NCI-H2081 (cell line): ENCODE results near the gene IQGAP3.

Experiments used
- DNase-seq, 2 experiments: peaks; one replicate each; lab custom pipeline; 2025; lab: John Stamatoyannopoulos, UW

The IQGAP3 gene

DNA sequence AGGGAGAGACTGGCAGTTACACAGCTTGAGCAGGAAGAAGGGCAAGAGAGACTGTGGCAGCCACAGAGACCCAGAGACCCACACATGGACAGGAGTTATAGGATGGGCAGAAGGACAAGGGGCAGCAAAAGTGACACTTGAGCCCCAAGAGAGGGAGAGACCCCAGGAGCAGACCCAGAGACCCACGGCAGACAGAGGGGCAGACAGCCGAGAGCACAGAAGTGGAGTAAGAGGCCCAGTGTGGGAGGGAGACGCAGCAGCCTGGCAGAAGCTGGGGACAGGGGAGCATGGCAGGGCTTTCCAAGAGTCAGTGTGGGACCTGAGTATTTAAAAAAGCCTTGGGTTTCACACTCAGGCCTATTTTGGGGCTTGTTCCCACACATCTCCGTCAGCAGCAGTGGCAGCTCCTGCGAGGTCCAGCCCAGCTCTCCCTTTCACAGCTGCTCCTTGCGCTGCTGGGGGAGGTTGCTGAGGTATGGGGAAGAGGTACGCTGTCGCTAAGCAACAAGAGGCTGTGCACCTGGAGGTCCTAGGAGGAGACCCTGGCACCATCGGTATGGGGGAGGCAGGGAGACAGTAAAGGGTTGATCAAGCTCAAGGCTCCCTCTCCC, 62.8 kb downstream of the IQGAP3 start:
- no peak for DNase-seq

DNA sequence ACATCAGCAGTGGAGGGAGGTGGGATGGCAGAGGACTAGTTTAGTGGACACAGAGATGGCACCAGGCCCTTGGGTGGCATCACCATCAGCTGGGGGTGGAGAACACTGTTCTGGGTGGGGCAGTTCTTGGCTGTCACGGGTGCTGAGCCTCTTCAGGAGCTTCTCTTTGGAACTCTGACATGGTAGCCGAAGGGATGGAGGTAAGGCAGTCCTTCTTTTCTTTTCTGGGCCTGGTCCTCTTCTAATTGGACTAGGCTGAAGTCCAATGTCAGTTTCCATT, 63.5 kb downstream of the IQGAP3 start:
- DNase-seq, result no peak

DNA sequence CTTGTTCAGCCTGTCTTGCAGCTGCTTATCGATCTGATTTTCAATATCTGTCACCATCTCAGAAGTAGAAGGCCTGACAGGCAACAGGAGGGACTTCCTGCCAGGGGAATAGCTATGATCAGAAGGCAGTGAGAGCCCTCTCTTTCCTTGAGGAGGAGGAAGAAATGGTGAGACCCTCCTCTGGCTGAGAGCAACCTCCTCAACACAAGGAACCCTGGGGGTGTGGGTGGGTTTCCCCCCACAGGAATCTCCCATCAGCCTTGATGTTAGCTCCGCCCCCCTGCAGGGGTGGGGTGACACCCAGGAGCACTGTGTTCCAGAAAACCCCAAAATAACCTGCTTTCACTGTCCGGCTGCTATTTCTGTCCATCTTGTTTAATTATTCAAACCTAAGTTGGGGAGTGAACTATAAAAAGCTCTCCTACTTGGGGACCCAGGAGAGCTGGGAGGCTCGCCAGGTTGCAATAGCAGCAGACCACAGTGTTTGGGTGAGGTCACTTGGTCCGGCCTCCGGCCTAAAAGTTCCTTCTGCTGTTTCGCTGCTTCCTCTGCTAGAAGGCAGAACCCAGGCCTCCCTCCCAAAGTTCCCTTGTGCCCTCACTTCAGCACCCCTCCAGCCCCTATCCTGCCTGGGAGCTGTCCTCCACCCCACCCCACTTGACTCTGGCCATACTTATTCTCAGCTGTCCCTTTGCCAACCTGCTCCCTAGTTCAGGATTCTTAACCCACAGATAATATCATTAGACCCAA, 64.0 kb downstream of the IQGAP3 start:
- DNase-seq, result no peak

DNA sequence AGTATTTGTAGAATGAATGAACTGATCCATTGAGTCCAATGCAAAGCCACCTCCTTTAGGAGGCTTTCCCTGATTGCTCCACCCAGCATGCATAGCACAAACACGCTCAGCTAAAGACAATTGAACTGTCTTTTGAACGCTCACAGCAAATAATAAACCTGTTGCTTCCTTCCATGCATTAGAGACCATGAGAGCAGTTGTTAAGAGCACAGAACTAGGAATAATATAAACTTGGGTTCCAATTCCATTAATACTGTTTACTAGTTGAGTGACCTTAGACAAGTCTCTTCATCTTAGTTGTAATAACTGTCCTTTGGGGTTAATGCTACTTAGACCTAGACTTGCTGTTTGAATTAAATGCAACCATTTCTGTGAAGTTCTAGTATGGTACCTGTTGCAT, 65.9 kb downstream of the IQGAP3 start:
- no peak for DNase-seq

DNA sequence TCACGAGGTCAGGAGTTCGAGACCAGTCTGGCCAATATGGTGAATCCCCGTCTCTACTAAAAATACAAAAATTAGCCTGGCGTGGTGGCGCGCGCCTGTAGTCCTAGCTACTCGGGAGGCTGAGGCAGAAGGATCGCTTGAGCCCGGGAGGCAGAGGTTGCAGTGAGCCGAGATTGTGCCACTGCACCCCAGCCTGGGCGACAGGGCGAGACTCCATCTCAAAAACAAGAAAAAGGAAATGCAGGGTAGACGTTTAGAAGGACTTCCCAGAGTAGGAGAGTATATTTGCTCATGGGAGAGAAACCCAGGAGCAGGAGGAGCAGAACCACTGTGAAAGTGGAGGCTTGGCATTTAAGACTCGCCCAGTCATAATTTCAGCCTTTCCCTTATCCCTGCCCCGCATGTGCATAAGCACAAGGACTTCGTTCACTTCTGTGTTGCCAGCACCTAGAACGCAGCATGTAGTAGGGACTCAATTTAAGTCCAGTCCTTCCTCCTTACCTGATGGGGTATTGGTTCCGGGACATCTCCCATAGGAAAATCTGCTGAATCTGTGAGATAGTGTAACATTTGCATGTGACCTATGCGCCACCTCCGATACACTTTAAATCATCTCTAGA, 66.6 kb downstream of the IQGAP3 start:
- no peak for DNase-seq

DNA sequence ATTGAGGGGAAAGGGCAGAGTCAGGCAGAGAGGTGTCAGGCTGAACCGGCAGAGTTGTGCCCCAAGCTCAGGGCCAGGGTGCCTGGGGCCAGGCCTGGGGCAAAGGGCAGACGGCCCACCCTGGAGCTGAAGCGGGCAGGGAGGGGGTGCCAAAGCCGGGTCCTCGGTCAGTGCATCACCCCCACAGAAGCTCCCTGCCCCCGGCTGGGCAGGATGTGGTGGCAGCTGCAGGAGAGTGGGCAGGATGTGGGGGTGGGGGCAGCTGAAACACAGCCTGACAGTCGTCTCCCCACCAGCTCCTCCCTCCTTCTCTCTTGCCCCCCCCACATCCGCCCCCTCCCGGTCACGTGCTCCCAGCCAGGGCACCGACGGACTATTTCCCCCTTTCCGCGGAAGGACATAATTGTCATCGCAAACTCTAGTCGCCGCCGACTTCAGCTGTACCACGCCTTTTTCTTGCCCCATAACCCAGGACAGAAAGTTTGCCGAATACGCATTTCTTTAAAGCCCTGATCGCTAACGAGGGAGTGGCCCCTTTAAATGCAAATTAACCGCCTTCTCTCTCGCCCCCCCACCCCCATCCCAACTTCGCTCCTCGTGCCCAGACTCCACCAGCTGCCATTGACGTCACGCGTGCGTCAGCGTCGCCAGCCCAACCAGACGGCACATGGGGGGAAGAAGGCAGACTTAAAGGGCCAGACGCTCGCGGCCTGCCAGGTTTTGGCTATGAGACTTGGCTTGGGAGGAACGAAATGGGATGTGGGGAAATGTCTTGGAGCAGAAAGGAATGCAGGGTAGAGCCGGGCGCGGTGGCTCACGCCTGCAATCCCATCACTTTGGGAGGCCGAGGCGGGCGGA, 67.3 kb downstream of the IQGAP3 start:
- DNase-seq, result peak; percentile 99

DNA sequence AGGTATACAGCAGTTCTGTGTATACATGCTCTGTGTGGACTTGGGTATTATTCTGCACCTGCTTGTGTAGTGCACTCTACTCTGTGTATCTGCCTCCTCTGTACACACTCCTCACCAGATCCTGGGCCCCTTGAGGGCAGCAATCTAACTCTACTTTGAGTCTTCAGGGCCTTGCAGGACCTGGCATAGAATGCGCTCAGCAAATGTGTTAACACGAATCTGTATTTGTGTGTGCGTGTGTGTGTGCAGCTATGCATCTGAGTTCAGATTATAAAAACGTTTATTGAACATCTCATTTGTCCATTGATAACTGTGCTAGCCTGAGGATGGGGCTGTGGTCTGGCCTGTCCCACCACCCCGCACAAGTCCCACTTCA, 67.9 kb downstream of the IQGAP3 start:
- DNase-seq, result peak; percentile 39 to 74

DNA sequence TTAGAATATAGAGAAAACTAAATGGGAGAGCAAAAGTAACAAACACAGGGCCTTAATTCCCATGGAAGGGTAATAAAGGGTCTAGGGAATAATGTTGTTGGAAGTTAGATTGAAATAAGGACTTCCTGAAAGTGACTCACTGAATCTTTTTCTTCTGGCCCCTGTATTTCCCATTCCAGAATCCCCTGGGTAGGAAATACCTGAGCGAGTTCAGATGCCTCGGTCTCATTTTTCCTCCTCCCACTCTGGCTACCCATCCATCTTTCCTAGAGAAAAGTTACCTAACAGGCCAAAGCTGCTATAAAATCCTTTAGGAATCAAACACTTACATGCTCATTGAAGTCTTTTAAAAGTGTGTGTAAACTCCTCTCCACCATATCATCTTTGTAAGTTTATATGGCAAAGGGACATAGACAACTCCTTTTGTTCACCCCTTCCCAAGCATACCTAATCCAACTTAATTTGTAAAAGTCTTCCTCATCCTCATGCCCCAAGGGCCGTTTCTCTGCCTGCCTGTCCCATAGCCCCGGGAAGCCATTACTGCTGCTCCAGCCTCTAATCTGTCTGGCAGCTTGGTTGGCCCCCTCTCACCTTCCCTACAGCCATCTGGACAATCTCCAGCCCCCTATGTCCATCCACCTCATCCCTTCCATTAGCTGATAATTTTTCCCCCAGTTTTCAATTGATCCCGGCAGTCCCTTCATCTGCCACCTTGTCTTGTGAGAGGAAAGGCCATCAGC, 68.5 kb downstream of the IQGAP3 start:
- no peak for DNase-seq

DNA sequence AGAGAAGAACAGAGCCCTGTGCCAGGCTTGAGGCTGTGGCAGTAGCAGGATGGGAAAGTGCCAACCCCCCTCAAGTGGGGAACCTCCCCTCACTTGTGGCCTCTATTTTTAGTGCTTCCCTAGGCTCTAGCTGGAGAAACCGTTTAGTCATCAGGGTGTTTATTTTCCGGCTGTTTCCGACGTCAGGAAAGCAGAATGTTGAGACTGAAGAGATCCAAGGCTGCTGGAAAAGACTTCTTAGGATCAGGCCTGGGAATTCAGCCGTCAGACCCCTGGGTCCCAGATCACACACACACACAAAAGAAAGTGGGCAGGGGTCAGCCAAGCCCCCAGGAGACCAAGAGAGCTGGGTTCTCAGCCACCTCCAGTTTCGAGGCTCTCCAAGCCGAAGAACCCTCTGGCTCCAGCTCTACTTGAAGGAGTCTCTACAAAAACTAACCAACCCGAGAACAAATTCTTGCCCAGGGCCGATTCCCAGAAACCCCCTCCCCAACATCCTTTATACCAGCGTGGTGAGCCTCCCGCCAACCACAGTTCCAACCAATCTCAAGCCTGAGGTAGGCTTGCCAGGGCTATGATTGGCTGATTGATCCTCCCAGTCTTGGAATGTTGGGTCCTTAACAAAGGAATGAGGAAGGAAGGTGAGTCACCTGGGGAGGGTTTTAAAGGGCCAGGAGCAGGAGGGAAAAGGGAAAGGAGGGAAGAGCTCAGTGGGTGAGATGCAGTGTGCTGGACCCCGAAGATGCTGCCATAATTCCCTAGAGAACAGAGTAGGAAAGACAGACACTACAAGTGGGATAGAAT, 69.3 kb downstream of the IQGAP3 start:
- no peak for DNase-seq

DNA sequence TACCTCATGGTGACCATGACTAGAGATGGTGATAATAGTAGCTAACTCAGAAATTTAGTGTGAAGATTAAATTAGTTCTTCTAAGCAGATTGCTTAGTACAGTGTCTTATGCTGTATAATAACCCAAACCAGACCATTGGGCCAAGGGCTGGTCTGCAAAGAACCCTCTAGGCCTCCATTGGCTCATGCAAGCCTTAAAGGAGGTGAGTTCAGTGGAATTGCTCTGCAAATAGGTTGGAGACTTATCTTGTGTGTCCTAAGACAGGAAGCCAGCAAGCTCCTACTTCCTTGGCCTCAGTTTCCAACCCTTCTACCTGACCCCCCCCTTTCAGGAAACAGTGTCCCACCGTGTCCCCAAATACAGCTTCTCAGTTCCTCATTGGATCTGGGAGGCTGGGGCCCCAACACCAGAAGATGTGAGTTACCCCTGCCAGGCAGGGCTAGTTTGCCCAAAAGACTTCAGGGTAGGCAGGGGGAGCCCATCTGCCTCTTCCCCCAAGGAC, 69.9 kb downstream of the IQGAP3 start:
- DNase-seq, result no peak

DNA sequence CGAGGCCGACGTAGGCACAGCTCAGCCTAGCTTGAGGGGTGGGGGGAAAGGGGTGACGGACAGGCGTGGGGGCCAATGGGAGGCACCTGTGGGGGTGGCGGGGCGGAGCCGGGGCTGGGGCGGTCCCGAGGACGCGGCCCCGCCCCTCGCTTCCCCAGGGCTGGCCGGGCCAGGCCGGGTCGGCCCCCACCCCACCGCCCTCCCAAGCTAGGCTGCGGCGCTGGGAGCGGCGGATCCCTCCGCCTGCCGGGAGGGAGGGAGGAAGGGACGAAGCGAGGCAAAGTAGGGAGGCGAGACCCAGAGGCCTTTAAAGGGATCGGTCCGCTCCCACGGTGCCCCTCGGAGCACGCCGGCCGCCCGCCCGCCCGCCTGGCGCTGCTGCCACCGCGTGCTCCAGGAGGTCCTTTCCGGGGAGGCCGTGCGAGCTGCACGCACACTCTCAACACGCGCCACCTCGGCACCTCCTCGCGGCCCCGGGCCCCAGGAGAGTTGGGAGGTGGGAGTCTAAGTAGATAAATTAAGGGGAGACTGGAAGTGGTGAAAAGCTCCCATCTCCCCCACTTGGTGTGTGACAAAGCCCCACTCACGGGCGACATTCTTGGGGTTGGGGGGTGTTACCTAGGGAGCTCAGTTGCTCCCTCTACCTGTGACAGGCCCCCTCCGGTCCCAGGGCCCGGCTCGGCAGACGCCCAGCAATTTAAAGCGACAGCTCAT, 71.4 kb downstream of the IQGAP3 start:
- peak; percentile 97 for DNase-seq

DNA sequence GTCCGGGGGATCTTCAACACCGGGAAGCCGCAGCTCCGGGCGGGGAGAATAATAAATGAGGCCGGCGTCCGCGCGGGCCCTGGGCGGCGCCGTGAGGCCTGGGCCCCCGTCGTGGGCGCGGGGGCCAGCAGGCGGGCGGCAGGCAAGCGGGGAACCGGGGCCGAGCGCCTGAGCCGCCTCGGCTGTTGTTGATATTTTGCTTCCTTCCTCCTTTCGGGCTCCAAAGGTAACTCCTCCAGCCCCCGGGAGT, 71.9 kb downstream of the IQGAP3 start, which contains the start of gene MEF2D:
TSS of gene MEF2D (minus strand) at position 233 of the 250 bp plus-strand sequence. CDS start 17,483 bp downstream, outside the sequence.
- DNase-seq, result no peak

DNA sequence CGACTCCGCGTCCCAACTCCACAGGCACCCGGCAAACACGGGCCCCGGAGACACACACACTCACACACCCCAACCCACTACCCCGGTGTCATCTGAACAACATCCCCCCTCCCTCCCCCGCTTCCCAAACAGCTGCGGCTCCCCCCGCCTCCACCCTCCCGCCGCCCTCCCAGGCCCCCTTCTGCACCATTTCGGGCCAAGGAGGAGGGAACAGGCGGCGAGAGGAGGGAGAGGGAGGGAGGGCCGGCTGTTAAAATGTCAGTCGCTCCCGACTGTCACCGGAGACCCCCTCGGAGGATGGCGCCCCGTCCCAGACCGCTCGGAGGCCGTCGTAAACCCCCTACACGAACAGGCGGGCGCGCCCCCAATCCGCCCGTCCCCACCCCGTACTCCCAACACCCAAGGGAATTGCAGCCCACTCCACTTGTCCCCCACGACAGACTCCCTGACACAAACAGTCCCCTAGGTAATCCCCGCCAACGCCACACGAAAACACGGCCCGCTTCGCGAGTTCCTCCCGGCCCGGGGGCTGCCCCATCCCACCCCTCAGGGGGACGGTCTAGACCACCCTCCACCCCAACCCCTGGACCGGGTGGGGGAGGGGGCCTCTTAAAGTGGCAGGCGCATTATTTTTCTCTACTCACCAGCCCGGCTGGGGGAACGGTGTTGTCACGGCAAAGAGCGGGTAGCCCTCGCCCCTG, 72.4 kb downstream of the IQGAP3 start:
- peak in 1 of 2 experiments; percentile 53 for DNase-seq

DNA sequence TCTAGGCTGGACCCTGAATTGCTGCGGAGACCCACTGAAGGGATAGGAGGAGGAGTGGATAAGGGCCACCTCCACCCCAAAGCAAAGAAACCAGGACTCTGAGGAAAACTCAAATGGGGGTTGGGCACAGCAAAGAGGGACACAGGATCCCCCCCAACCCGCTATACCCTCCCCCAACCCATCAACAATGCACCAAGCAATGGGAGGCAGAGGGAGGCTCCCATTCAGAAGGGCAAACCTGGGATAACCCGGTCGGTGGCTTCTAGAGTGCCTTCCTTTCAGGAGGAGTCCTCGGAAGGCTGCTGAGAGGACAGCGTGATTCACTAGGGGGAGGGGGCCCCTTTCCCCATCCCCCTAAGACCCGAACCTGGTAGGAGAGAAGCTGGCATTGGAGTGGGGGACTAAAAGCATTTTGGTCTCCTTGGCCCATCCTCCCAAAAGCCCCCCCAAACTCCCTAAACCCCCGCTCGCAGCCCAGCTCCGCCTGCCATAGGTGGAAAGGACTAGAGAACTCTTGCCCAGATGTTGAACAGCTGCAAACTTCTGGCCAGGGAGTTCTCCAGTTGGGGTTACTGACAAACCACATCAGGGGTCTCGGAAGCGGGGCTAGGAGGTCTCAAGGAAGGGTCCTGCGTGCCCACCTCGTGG, 73.0 kb downstream of the IQGAP3 start:
- DNase-seq, result no peak

DNA sequence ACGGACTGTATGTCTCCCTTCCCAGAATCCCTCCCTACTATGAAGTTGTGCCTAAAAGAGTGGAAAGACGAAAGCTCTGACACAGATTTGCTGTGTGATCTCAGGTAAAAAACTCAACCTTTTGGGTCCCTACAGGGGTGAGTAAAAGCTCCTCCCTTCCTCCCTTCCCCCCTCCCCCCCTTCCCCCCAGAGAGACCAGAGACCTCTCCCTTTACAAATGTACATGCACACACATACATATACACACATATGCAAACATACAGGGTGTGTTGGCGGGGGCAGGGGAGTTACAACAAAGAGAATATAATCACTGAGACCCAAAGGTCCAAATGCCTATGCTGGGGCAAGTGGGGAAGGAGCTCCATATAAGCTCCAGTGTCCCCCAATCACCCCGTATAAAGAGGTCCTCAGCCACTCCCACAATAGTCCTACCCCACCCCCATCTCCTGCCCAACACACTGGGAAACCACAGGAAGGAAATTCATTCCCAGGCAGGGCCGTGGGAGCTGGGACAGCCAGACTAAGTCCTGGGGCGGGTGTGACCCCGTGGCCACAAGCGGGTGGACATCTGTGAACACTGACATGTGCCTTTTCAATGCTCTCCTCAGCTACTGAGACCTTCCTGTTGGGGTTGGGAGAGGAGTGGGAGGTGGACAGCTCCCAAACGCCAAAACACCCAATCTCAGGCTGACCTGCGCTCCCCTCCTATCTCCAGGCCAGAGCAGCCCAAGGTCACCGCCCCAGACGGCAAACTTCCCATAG, 73.8 kb downstream of the IQGAP3 start:
- DNase-seq, result no peak

DNA sequence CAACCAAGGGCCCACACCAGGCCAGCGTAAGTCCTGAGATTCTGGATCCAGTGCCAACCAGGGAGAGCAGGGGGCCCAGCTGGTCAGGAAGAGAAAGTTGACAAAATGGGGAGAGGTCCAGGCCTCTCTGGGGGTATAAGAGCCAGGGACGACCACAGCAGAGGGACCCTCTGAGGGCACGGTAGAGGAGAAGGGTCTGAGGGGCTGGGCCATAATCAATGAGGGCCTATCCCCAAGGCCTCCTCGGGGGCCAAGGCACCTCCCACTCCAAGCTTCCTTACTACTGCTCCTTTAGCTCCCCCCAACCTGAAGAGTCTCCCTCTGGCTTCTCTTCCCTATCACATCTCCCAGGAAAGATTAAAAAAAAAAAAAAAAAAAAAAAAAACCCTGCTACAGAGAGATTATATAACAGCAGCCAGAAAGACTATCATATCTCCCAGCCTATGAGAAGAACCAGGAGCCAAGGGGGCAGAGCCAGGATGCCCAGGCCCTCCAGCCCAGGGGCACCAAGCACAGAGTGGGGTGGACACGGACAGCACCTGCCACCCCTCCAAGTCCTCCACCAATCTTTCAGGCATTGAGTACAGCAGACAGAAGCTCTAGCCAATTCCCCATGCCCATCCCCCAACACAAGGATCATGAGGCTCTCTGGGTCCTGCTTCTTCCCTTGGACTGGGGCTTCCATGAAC, 74.5 kb downstream of the IQGAP3 start:
- DNase-seq, result no peak

DNA sequence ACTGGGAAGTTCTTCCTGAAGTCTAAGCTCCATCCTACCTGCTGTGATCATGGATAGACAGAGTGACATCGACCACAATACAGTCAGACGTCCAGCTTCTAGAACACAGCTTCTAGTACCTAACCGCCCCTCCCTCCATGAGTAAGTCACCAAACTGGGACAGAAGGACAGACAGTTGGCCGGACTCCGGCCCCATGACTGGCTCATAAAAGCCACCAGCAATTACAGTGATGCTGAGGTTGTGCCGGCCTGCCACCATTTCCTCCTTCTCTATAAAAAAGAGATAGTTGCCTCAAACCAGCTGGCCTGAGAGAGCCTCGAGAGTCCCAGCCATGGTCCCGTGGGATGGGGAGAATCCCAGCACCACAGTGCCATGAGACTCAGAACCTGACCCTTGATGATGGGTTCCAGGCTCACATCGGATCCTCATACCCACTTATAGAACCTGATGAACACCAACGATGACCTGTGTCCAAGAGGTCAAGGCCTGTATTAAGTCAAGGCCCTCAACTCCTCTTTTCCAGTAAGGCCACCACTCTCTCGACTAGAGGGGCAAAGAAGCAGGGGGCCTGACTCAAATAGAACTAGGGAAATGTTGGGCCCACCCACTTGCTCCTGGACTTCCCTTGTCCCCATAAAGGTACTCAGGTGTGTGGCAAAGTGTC, 75.2 kb downstream of the IQGAP3 start:
- DNase-seq, result no peak
